H1 (cell line): ENCODE results near the gene ANO2.

Source experiments
- ATF2 ChIP-seq: IDR thresholded peaks from 2 replicates; pipeline ENCODE4 v1.6.1; 2012; ENCODE audit warnings: low read length, inconsistent platforms
- BACH1 ChIP-seq: IDR thresholded peaks from 2 replicates; pipeline ENCODE4 v1.6.1; 2012; ENCODE audit warnings: low read length, improper control_type of control experiment
- CHD2 ChIP-seq: IDR thresholded peaks from 2 replicates; pipeline ENCODE4 v1.6.1; 2012; ENCODE audit warnings: low read length, improper control_type of control experiment
- CTCF ChIP-seq, 3 experiments: IDR thresholded peaks; 1 replicate in 2 of 3; 2 replicates in 1 of 3; pipeline versions ENCODE4 v1.5.1 to v1.6.1; 2011; ENCODE audit warnings: low read length in 3 of 3, mild to moderate bottlenecking in 3 of 3, inconsistent platforms in 2 of 3, low read depth in 1 of 3, moderate library complexity in 1 of 3; ENCODE audit not compliant: insufficient read depth in 1 of 3; ENCODE audit errors: control extremely low read depth in 1 of 3
- E2F6 ChIP-seq: IDR thresholded peaks from 2 replicates; pipeline ENCODE4 v1.6.1; 2012; ENCODE audit warnings: inconsistent platforms
- EP300 ChIP-seq, 2 experiments: IDR thresholded peaks; 1 replicate in 1 of 2; 2 replicates in 1 of 2; pipeline ENCODE4 v1.6.1; 2011 to 2012; ENCODE audit warnings: low read depth in 2 of 2, low read length in 2 of 2, mild to moderate bottlenecking in 2 of 2, borderline replicate concordance in 1 of 2, inconsistent platforms in 1 of 2, moderate library complexity in 1 of 2
- JUND ChIP-seq: IDR thresholded peaks from 2 replicates; pipeline ENCODE4 v1.6.1; 2011; ENCODE audit warnings: mild to moderate bottlenecking, improper control_type of control experiment, low read length
- POLR2A ChIP-seq, 2 experiments: IDR thresholded peaks; 1 replicate in 1 of 2; 2 replicates in 1 of 2; pipeline ENCODE4 v1.6.1; 2011; ENCODE audit warnings: low read depth in 2 of 2, low read length in 2 of 2, mild to moderate bottlenecking in 2 of 2; ENCODE audit errors: control extremely low read depth in 1 of 2
- POLR2AphosphoS5 ChIP-seq: IDR thresholded peaks from 2 replicates; pipeline ENCODE4 v1.6.1; 2011; ENCODE audit warnings: low read depth, low read length
- TAF1 ChIP-seq: IDR thresholded peaks from 2 replicates; pipeline ENCODE4 v1.6.1; 2011; ENCODE audit warnings: mild to moderate bottlenecking, low read depth, low read length
- USF2 ChIP-seq: IDR thresholded peaks from 2 replicates; pipeline ENCODE4 v1.6.1; 2011; ENCODE audit warnings: low read length, improper control_type of control experiment
- YY1 ChIP-seq: IDR thresholded peaks from 2 replicates; pipeline ENCODE4 v1.6.1; 2011; ENCODE audit warnings: low read depth, mild to moderate bottlenecking, low read length

- TF ChIP-seq TAF1 (no peak), POLR2A (IDR thresholded peaks at IDR 0.05; ENCODE audit: control extremely low read depth in 1 of 2, low read depth in 2 of 2, low read length in 2 of 2) (no peak), CTCF (IDR thresholded peaks at IDR 0.05; ENCODE audit: control extremely low read depth in 1 of 3, insufficient read depth in 1 of 3, low read depth in 1 of 3, low read length in 3 of 3) (no peak), BACH1 (no peak), EP300 (IDR thresholded peaks at IDR 0.05; ENCODE audit: borderline replicate concordance in 1 of 2, low read depth in 2 of 2, low read length in 2 of 2) (no peak), CHD2 (no peak), YY1 (no peak), JUND (no peak), USF2 (no peak), E2F6 (no peak), POLR2AphosphoS5 (no peak), ATF2 (no peak)
These were observed 369.1 kb downstream of the ANO2 start for GRCh38 chr12:5575987-5576386.
